ENCODE data around the gene TNFRSF12A. TPM values are rescaled to one million over a fixed set of nuclear protein-coding genes. Genes with fewer than 3 reads are reported as not detected.

The TNFRSF12A gene
- total RNA-seq, 2 donors from 2014 or later = 9.7 to 11.9 TPM

DNA sequence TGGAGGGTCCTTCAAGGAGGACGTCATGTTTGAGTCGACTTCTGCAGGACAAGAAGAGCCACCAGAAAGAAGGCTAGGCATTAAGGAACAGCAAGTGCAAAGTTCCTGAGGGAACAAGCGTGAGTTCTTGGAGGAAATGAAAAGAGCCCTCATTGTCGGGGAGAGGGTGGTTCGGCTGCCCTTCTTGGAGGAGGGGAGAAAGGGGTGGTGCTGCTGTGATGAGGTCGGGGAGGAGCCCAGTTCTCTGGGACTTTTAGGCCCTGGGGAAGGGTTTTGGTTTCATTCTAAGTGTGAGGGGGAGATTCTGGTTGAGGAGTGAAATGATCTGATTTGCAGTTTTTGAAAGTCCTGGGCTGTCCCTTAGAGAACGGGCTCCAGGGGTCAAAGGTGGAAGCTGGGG is 12.5 kb downstream of the TNFRSF12A start:
- H3K9me3 Mint-ChIP-seq = no peaks in the 10 kb centered on the region
- H3K27me3 Mint-ChIP-seq = peaks cover 42% of the 10 kb centered on the region

DNA sequence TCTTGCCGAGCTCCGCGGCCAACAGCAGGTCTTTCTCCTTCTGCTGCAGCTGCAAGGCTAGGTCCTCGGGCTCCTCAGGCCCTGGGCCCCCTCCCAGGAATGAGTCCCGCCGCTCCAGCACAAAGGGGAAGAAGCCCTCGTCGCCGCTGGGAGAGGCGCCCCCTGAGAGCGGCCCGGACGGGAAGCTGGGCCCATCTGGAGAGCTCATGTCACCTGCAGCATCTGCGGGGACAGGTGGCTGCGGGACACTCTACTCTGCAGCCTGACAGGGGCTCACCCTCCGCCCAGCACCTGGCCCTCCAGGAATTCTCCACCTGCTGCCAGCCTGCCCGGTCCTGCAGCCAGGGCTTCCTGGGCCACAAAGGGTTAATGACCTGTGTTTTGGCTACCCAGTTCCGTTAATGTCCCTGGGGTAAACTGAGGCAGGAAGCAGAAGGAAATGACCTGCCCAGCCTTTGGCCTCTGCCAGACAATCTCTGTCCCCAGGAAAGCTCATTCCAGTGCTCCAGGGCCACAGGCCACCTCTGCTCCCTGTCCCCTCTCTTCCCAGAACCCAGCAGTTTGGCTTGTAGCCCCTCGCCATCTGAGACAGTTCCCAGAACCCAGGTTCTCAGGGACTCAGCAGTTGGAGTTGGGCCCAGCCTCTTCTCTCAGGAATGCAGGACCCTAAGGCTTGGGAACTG is 15.3 kb downstream of the TNFRSF12A start:
- Mint-ChIP-seq H3K4me3 (no peak overlapping the region), H3K36me3 (ENCODE audit: low read depth) (peaks cover 5% of the 10 kb centered on the region), H3K9me3 (no peaks in the 10 kb centered on the region), H3K4me1 (peaks cover 4% of the 10 kb centered on the region), H3K27me3 (peaks cover 55% of the 10 kb centered on the region), H3K27ac (no peak overlapping the region)
- no peak for ATAC-seq (replicated peaks)

More for the DNA sequence above, 12.5 kb downstream of the TNFRSF12A start:
- peaks cover 32% of the 10 kb centered on the region for H3K36me3 Mint-ChIP-seq (ENCODE audit: low read depth)
- no peak for ATAC-seq (replicated peaks)
- H3K4me3 Mint-ChIP-seq = no peak overlapping the region
- H3K4me1 Mint-ChIP-seq = peaks cover 5% of the 10 kb centered on the region
- no peak overlapping the region for H3K27ac Mint-ChIP-seq

DNA sequence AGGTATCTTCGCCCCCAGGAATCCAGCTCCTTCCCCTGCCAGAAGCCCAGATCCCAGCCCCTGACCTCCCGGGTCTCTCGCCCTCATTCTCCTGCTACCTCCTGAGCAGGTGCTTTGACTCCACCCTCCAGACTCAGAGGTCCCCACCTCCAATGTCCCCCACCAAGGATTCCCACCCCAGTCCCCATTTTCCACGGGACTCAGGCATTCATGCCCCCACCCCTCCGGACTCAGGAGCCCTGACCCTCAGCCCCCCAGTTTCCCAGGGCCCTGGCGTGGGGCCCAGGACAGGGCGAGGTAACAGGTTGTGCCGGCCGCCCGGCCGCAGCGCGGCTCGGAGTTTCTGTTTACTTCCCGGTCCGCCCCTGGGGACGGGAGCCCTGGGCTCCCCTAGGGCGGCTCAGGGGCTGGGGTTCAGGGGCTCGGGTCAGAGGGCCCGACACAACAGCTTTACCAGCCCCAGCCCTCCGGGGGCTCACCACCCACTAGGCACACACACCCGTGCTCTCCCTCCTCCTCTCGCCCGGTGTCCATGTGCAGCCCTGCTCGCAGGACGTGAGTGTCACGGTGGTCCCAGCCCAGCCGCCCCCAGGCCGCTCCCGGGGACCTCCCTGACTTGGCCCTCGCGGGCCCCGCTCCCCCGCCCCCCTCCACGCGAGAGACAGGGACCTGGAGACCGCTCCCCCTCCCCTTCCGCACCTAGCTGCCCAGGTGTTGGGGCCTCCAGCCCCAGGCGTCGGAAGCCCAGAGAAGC is 16.0 kb downstream of the TNFRSF12A start:
- H3K4me1 Mint-ChIP-seq = peaks cover 4% of the 10 kb centered on the region
- H3K27ac Mint-ChIP-seq = no peak overlapping the region
- no peak for ATAC-seq (replicated peaks)
- H3K4me3 Mint-ChIP-seq = no peak overlapping the region
- no peaks in the 10 kb centered on the region for H3K9me3 Mint-ChIP-seq
- H3K27me3 Mint-ChIP-seq = peaks cover 56% of the 10 kb centered on the region
- peaks cover 5% of the 10 kb centered on the region for H3K36me3 Mint-ChIP-seq (ENCODE audit: low read depth)

DNA sequence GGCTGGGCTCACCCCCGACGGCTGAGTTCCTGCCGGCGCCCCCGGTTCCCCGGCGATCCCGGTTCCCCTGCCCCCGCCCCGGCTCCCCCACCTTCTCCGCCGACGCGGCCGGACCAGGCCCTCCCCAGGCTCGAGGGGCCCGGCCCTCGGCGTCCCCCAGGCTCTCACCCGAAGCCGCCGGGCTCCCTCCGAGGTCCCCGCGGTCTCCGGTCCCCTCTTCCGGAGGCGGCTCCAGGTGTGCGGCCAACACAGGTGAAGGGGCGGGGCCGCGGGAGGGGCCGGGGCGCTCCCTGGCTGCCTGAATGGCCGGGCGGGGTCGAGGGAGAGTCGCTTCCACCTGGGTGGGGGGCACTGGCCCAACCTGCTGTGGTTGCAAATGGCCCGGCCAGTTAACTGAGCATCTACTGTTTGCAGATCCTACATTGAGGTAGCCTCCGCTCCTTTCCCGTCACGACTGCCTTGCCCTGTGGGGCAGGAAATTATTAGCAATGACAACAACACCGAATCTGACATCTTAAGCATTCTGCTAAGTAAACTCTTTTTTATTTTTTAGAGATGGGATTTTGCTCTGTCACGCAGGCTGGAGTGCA is 16.7 kb downstream of the TNFRSF12A start, which contains the start of gene BICDL2:
BICDL2 (minus strand) TSS at position 219 of the 590 bp plus-strand sequence. CDS start 1,448 bp downstream, outside the sequence.
- peak within 1 kb of the TSS; percentile 27 for H3K4me3 Mint-ChIP-seq
- ATAC-seq (replicated peaks) = no peak
- H3K9me3 Mint-ChIP-seq = no peaks in the 10 kb centered on the region
- no peak within 1 kb of the TSS for H3K27ac Mint-ChIP-seq
- peaks cover 5% of the 10 kb centered on the region for H3K36me3 Mint-ChIP-seq (ENCODE audit: low read depth)
- peaks cover 56% of the 10 kb centered on the region for H3K27me3 Mint-ChIP-seq
- H3K4me1 Mint-ChIP-seq = peaks cover 4% of the 10 kb centered on the region

DNA sequence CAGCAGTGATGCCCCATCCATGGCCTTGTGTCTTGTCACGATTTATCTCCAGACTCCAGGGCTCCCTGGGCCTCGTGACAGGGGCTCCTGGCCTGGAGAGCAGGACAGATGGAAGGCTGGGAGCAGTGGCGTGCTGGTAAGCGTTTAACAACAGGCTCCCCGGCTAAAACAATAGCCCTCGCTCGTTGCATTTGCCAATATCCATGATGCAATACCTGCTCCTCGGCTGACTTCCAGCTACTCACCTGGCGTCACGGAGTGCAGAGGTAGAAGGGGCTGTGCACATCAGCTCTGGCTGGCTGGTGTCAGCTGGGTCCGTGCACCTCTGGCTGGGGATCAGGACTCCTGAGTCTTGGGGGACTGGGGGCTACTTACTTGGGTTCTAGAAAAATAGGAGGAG is 18.1 kb downstream of the TNFRSF12A start:
- Mint-ChIP-seq H3K9me3 (no peaks in the 10 kb centered on the region), H3K27ac (no peak overlapping the region), H3K4me1 (peaks cover 4% of the 10 kb centered on the region), H3K36me3 (ENCODE audit: low read depth) (peaks cover 5% of the 10 kb centered on the region), H3K4me3 (no peak overlapping the region), H3K27me3 (peaks cover 45% of the 10 kb centered on the region)
- ATAC-seq (replicated peaks) = no peak

DNA sequence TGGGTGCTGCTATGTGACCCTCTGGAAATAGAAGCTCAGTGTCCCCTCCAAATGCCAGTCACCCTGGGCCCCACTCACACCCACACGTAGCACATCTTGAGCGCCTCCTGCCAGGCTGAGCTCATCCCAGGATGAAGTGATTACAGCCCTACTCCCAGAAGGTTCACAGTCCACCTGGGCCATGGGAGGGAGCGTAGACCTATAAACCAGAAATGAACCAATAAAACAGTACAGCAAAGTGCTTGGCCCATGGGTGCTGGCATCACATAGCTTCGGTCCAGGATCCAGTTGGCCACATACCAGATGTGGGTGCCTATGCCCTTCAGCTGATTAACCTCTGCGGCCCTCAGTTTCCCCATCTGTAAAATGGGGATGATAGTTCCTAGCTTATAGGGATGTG is 18.7 kb downstream of the TNFRSF12A start:
- no peak for ATAC-seq (replicated peaks)
- Mint-ChIP-seq H3K27me3 (peaks cover 44% of the 10 kb centered on the region), H3K27ac (no peak overlapping the region), H3K36me3 (ENCODE audit: low read depth) (peaks cover 5% of the 10 kb centered on the region), H3K4me1 (peaks cover 4% of the 10 kb centered on the region), H3K4me3 (no peak overlapping the region), H3K9me3 (no peaks in the 10 kb centered on the region)

DNA sequence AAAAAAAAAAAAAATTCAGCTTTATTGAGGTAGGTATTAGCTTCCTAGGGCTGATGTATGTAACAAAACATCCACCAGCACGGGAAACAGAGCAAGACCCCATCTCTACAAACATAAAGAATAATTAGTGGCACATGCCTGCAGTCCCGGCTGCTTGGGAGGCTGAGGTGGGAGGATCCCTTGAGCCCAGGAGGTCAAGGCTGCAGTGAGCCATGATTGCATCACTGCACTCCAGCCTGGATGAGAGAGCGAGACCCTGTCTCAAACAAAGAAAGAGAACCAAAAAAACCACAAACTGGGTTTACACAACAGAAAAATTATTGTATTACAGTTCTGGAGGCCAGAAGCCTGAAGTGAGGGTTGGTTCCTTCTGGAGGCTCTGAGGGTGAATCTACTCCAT is 22.2 kb downstream of the TNFRSF12A start:
- peaks cover 14% of the 10 kb centered on the region for H3K36me3 Mint-ChIP-seq (ENCODE audit: low read depth)
- no peaks in the 10 kb centered on the region for H3K9me3 Mint-ChIP-seq
- no peak for ATAC-seq (replicated peaks)
- no peak overlapping the region for H3K4me3 Mint-ChIP-seq
- no peak overlapping the region for H3K27ac Mint-ChIP-seq
- H3K4me1 Mint-ChIP-seq = peaks cover 4% of the 10 kb centered on the region
- H3K27me3 Mint-ChIP-seq = peaks cover 37% of the 10 kb centered on the region

DNA sequence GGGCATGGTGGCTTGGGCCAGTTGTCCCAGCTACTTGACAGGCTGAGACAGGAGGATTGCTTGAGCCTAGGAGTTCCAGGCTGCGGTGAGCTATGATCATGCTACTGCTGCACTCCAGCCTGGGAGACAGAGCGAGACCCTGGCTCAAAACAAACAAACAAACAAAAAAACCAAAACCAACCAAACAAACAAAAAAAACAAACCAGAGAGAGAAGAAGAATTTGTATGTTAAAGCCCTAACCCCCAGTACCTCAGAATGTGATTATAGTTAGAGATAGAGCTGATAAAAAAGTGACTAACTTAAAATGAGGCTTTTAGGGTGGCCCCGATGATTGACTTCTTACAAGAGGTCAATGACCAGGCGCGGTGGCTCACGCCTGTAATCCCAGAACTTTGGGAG is 24.5 kb downstream of the TNFRSF12A start:
- Mint-ChIP-seq H3K27ac (no peak overlapping the region), H3K9me3 (no peaks in the 10 kb centered on the region), H3K4me1 (peaks cover under 1% of the 10 kb centered on the region), H3K27me3 (peaks cover 26% of the 10 kb centered on the region), H3K36me3 (ENCODE audit: low read depth) (peaks cover 12% of the 10 kb centered on the region), H3K4me3 (peak overlapping the region; percentile 67)
- no peak for ATAC-seq (replicated peaks)

DNA sequence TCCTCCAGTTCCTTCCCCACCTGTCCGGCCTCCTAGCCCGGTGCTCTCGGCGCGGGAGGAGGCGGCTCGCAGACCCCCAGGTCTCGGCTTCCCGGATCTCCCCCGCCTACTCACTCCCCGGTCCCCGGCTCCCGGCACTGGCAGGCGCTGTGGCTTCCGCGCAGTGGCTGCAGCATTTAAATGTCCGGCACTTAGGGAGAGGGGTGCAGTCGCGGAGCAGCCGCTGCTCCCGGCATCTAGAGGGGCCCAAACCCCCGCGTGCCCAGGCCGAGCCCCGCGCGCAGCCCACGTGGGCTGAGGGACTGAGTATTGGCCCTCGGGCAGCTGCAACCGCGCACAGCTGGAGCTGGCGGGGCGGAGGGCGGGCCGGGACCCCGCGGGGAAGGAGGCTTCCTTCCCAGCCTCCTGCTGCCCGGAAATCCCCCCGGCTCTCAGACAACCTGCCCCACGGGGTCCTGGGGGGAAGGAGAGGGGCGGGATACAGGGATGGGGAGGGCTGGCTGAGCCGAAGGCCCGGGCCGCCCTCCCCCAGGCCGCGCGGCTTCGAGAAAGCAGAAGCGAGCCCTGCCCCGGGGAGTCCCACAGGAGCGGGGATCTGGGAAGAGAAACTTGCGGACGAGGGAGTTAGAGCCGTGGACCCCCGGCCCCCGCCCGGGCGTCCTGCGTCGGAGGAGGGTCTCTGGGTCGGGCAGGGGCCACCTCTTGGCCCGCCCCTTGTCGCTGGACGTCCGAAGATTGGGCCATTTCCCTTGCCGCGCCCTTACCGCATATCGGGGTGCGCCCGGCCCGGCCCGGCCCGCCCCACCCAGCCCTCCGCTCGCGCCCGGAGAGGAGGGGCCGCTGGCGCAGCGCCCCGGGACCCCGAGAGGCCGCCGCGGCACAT is 25.8 kb downstream of the TNFRSF12A start, which contains the start of gene MMP25:
MMP25 (plus strand) TSS at position 804 of the 883 bp plus-strand sequence. CDS start 357 bp downstream, outside the sequence.
- Mint-ChIP-seq H3K4me1 (no peaks in the 10 kb centered on the region), H3K27ac (no peak within 1 kb of the TSS), H3K27me3 (peaks cover 22% of the 10 kb centered on the region), H3K9me3 (no peaks in the 10 kb centered on the region), H3K4me3 (peak within 1 kb of the TSS; percentile 67), H3K36me3 (ENCODE audit: low read depth) (peaks cover 12% of the 10 kb centered on the region)
- ATAC-seq (replicated peaks) = peak; percentile 33

DNA sequence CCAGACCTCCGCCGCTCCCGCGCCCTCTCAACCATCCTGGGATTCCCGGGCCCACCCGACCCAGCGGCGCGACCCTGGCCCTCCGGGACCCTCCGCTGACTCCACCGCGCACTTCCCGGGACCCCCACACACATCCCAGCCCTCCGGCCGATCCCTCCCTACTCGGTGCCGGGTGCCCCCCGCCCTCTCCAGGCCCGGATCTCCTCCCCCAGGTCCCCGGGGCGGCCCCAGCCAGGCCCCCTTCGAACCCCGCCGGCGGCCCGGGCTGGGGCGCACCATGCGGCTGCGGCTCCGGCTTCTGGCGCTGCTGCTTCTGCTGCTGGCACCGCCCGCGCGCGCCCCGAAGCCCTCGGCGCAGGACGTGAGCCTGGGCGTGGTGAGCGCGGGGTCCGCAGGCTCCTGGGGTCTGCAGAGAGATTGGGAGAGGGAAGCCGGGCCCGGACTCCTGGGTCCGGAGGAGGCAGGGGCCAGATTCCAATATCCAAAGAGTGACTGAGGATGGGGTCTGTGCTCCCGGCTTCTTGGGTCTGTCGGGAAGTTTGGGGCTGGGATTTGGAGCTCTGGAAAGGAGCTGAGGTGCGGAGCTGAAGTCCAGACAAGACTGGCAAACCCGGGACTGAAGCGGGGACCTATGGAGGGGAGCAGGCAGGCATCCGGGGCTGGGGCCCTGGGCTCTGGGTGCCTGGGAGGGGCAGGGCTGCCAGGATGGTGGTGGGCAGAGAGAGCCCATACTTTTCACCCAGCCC is 26.6 kb downstream of the TNFRSF12A start:
- Mint-ChIP-seq H3K27me3 (peaks cover 22% of the 10 kb centered on the region), H3K36me3 (ENCODE audit: low read depth) (peaks cover 12% of the 10 kb centered on the region), H3K9me3 (no peaks in the 10 kb centered on the region), H3K27ac (no peak overlapping the region), H3K4me1 (no peaks in the 10 kb centered on the region), H3K4me3 (peak overlapping the region; percentile 13)
- peak; percentile 16 for ATAC-seq (replicated peaks)

DNA sequence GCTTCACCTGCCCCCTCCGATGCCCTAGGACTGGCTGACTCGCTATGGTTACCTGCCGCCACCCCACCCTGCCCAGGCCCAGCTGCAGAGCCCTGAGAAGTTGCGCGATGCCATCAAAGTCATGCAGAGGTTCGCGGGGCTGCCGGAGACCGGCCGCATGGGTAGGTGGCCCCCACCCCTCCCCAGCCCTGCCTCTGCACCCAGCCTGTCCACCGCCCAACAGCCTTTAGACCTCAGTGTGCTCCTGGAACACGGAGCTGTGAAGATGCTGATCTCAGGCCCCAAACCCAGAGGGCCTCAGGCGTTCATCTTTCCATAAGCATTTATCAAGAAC is 27.2 kb downstream of the TNFRSF12A start:
- Mint-ChIP-seq H3K27ac (no peak overlapping the region), H3K27me3 (peaks cover 22% of the 10 kb centered on the region), H3K9me3 (no peaks in the 10 kb centered on the region), H3K4me1 (peaks cover 4% of the 10 kb centered on the region), H3K4me3 (peak overlapping the region; percentile 13), H3K36me3 (ENCODE audit: low read depth) (peaks cover 12% of the 10 kb centered on the region)
- ATAC-seq (replicated peaks) = no peak

DNA sequence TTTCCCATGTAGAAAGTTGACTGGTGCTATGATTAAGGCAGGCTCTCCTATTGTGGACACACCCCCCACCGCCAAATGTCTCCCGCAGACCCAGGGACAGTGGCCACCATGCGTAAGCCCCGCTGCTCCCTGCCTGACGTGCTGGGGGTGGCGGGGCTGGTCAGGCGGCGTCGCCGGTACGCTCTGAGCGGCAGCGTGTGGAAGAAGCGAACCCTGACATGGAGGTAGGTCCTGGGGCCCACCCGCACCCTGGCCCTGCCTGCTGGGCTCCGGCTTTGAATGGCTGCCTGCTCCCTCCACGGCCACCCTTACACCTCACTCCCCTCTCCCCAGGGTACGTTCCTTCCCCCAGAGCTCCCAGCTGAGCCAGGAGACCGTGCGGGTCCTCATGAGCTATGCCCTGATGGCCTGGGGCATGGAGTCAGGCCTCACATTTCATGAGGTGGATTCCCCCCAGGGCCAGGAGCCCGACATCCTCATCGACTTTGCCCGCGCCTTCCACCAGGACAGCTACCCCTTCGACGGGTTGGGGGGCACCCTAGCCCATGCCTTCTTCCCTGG is 29.8 kb downstream of the TNFRSF12A start:
- peaks cover 19% of the 10 kb centered on the region for H3K4me1 Mint-ChIP-seq
- ATAC-seq (replicated peaks) = no peak
- H3K27ac Mint-ChIP-seq = no peak overlapping the region
- no peaks in the 10 kb centered on the region for H3K9me3 Mint-ChIP-seq
- H3K27me3 Mint-ChIP-seq = peaks cover 7% of the 10 kb centered on the region
- H3K4me3 Mint-ChIP-seq = no peak overlapping the region
- H3K36me3 Mint-ChIP-seq (ENCODE audit: low read depth) = peaks cover 20% of the 10 kb centered on the region

DNA sequence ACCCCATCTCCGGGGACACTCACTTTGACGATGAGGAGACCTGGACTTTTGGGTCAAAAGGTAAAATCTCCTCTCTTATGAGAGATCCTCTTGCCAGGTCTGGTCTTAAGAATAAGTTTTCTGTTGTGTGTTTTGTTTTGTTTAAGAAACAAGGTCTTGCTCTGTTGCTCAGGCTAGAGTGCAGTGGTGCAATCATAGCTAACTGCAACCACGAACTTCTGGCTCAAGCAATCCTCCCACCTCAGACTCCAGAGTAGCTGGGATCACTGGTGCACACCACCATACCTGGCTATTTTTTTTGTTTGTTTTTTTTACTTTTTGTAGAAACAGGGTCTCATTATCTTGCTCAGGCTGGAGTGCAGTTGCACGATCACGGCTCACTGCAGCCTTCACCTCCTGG is 30.3 kb downstream of the TNFRSF12A start:
- peak overlapping the region; percentile 36 for H3K27ac Mint-ChIP-seq
- no peak for ATAC-seq (replicated peaks)
- no peak overlapping the region for H3K4me3 Mint-ChIP-seq

More for the DNA sequence above, 30.3 kb downstream of the TNFRSF12A start:
- Mint-ChIP-seq H3K36me3 (ENCODE audit: low read depth) (peaks cover 20% of the 10 kb centered on the region), H3K9me3 (no peaks in the 10 kb centered on the region), H3K4me1 (peaks cover 23% of the 10 kb centered on the region), H3K27me3 (peaks cover 4% of the 10 kb centered on the region)
